Endothelial cell of umbilical vein (primary cell): ENCODE results near the gene RBAK.

ENCODE experiments used
- EZH2 ChIP-seq: IDR thresholded peaks from 2 replicates; pipeline ENCODE4 v1.6.1; 2012; ENCODE audit warnings: borderline replicate concordance, low read depth, mild to moderate bottlenecking, moderate library complexity, low read length, inconsistent platforms; ENCODE audit not compliant: severe bottlenecking
- FOS ChIP-seq: IDR thresholded peaks from 2 replicates; pipeline ENCODE4 v1.6.1; 2011; ENCODE audit warnings: mild to moderate bottlenecking, low read length, moderate library complexity, borderline replicate concordance; ENCODE audit not compliant: insufficient read depth
- GATA2 ChIP-seq: IDR thresholded peaks from 2 replicates; pipeline ENCODE4 v1.7.0; 2011; ENCODE audit warnings: low read depth, mild to moderate bottlenecking, moderate library complexity, mixed read lengths, low read length; ENCODE audit not compliant: insufficient read length, insufficient read depth
- JUN ChIP-seq: IDR thresholded peaks from 2 replicates; pipeline ENCODE4 v1.6.1; 2011; ENCODE audit warnings: borderline replicate concordance, low read depth; ENCODE audit not compliant: insufficient read length, insufficient read depth
- POLR2A ChIP-seq: IDR thresholded peaks from 2 replicates; pipeline ENCODE4 v1.6.1; 2012; ENCODE audit warnings: low read depth, mild to moderate bottlenecking, control low read depth, low read length
- POLR2AphosphoS5 ChIP-seq: IDR thresholded peaks from 2 replicates; pipeline ENCODE4 v1.6.1; 2012; ENCODE audit warnings: low read depth, mild to moderate bottlenecking, control low read depth, low read length, moderate library complexity; ENCODE audit not compliant: insufficient read depth
- TF ChIP-seq, protein P1 (sequence below), 2 donors: IDR thresholded peaks; 1 replicate in 1 of 2; 2 replicates in 1 of 2; pipeline ENCODE4 v1.5.1; 2011; ENCODE audit warnings: low read length in 2 of 2, mild to moderate bottlenecking in 2 of 2, moderate library complexity in 2 of 2, control low read depth in 1 of 2, inconsistent platforms in 1 of 2, low read depth in 1 of 2; ENCODE audit not compliant: insufficient read depth in 1 of 2; ENCODE audit errors: extremely low read depth in 1 of 2
- TF ChIP-seq, protein P2 (sequence below): IDR thresholded peaks from 2 replicates; pipeline ENCODE4 v1.6.1; 2011; ENCODE audit not compliant: insufficient read depth, insufficient read length

DNA sequence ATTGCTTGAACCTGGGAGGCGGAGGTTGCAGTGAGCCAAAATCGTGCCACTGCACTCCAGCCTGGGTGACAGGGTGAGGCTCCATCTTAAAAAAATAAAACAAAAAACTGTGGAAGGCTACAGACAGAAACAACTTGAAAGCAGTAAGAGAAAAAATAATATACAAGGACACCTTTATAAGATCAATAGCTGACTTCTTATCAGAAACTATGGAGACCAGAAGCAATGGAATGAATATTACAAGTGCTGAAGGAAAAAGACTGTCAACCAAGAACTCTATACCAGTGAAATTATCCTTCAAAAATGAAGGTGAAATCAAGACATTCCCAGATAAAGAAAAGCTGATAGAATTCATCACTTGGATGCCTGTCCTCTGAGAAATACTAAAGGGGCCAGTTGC, 49.0 kb downstream of the RBAK start:
- TF ChIP-seq POLR2AphosphoS5 (no peak), EZH2 (no peak), JUN (no peak), POLR2A (no peak), FOS (no peak), GATA2 (no peak)
- TF ChIP-seq, protein P1, sequence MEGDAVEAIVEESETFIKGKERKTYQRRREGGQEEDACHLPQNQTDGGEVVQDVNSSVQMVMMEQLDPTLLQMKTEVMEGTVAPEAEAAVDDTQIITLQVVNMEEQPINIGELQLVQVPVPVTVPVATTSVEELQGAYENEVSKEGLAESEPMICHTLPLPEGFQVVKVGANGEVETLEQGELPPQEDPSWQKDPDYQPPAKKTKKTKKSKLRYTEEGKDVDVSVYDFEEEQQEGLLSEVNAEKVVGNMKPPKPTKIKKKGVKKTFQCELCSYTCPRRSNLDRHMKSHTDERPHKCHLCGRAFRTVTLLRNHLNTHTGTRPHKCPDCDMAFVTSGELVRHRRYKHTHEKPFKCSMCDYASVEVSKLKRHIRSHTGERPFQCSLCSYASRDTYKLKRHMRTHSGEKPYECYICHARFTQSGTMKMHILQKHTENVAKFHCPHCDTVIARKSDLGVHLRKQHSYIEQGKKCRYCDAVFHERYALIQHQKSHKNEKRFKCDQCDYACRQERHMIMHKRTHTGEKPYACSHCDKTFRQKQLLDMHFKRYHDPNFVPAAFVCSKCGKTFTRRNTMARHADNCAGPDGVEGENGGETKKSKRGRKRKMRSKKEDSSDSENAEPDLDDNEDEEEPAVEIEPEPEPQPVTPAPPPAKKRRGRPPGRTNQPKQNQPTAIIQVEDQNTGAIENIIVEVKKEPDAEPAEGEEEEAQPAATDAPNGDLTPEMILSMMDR (IDR thresholded peaks at IDR 0.05; ENCODE audit: extremely low read depth in 1 of 2, insufficient read depth in 1 of 2, low read depth in 1 of 2, low read length in 2 of 2) = no peak
- TF ChIP-seq, protein P2, sequence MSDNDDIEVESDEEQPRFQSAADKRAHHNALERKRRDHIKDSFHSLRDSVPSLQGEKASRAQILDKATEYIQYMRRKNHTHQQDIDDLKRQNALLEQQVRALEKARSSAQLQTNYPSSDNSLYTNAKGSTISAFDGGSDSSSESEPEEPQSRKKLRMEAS = no peak
